ENCODE results near the gene HPSE.

DNA sequence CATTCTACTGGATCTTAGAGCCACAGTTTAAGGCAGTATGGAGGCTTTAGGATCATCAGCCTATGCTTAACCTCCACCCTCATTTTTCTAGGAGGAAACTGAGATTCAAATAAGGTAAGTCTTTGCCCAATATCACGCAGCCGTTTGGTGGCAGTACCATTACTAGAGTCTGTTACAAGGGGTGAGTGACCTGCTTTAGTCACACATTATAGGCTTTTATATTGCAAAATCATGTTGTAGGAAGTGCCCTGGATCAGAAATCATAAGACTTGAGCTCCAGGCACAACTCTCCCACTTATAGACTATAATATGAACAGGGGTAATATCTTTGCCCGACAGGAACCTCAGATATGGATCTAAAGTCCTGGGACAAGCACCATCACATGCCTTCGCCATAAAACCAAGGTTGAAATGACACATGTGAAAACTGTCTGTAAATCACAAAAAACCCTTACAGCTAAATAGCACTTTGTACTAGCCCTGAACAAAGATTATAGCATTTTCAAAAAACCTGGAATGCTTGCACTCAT, 19.2 kb downstream of the HPSE start:
- TF ChIP-seq, protein P1, sequence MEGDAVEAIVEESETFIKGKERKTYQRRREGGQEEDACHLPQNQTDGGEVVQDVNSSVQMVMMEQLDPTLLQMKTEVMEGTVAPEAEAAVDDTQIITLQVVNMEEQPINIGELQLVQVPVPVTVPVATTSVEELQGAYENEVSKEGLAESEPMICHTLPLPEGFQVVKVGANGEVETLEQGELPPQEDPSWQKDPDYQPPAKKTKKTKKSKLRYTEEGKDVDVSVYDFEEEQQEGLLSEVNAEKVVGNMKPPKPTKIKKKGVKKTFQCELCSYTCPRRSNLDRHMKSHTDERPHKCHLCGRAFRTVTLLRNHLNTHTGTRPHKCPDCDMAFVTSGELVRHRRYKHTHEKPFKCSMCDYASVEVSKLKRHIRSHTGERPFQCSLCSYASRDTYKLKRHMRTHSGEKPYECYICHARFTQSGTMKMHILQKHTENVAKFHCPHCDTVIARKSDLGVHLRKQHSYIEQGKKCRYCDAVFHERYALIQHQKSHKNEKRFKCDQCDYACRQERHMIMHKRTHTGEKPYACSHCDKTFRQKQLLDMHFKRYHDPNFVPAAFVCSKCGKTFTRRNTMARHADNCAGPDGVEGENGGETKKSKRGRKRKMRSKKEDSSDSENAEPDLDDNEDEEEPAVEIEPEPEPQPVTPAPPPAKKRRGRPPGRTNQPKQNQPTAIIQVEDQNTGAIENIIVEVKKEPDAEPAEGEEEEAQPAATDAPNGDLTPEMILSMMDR (IDR thresholded peaks at IDR 0.05; ENCODE audit: low read length), result no peak
- TF ChIP-seq EZH2 (IDR thresholded peaks at IDR 0.05; ENCODE audit: borderline replicate concordance, low read length), result no peak
